PFSK-1 (cell line): ENCODE measurements around the gene LRIT2.

ENCODE experiments used
- FOXP2 ChIP-seq: optimal IDR thresholded peaks from 2 replicates; pipeline ENCODE3; 2011; ENCODE audit warnings: borderline replicate concordance, control low read depth, inconsistent platforms; ENCODE audit not compliant: insufficient read depth; ENCODE audit errors: extremely low read length, extremely low read depth
- POLR2AphosphoS5 ChIP-seq: IDR thresholded peaks from 2 replicates; pipeline ENCODE4 v1.6.1; 2012; ENCODE audit warnings: low read depth, mild to moderate bottlenecking, control low read depth, low read length, moderate library complexity
- SIN3A ChIP-seq: IDR thresholded peaks from 2 replicates; pipeline ENCODE4 v1.6.1; 2012; ENCODE audit warnings: mild to moderate bottlenecking, low read length, moderate library complexity, borderline replicate concordance; ENCODE audit not compliant: insufficient read depth
- TAF1 ChIP-seq: IDR thresholded peaks from 2 replicates; pipeline ENCODE4 v1.6.1; 2012; ENCODE audit warnings: low read length, control low read depth, borderline replicate concordance; ENCODE audit not compliant: insufficient read depth
- TF ChIP-seq, protein P1 (sequence below), 2 experiments: IDR thresholded peaks; 2 replicates each; pipeline versions ENCODE4 v1.6.1 to v1.8.0; 2011 to 2012; ENCODE audit warnings: low read depth in 2 of 2, low read length in 2 of 2, control low read depth in 1 of 2, inconsistent platforms in 1 of 2, mild to moderate bottlenecking in 1 of 2, moderate library complexity in 1 of 2; ENCODE audit not compliant: insufficient read depth in 1 of 2

DNA sequence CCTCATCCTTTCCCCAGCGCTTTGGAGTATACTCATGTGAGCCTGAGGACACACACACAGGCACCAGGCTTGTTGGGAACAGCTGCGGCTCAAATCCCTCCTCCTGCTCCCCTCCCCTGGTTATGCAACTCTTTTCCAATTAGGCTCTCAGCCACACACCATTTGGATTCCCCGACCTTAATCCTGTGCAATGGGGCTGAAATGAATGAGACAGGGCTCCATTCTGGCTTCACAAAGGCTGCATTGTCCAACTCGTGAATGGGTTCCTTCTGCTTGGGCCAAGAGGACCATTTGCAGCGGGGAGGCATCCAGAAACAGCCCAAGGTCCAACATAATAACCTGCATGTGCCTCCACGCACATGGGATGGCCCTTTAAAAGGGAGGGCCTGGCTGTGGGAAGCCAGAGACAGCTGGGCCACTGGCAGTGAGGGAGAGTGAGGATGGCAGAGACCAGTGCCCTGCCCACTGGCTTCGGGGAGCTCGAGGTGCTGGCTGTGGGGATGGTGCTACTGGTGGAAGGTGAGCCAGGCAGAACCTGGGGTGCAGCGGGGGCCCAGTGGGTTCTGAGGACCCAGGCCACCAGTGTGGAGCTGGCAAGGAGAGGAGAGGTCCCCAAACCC, 19.4 kb upstream of the LRIT2 start, which contains the start of gene RGR:
- TF ChIP-seq POLR2AphosphoS5 = no peak
- TF ChIP-seq FOXP2 = no peak
- TF ChIP-seq SIN3A = no peak
- no peak for TF ChIP-seq TAF1
- TF ChIP-seq, protein P1, sequence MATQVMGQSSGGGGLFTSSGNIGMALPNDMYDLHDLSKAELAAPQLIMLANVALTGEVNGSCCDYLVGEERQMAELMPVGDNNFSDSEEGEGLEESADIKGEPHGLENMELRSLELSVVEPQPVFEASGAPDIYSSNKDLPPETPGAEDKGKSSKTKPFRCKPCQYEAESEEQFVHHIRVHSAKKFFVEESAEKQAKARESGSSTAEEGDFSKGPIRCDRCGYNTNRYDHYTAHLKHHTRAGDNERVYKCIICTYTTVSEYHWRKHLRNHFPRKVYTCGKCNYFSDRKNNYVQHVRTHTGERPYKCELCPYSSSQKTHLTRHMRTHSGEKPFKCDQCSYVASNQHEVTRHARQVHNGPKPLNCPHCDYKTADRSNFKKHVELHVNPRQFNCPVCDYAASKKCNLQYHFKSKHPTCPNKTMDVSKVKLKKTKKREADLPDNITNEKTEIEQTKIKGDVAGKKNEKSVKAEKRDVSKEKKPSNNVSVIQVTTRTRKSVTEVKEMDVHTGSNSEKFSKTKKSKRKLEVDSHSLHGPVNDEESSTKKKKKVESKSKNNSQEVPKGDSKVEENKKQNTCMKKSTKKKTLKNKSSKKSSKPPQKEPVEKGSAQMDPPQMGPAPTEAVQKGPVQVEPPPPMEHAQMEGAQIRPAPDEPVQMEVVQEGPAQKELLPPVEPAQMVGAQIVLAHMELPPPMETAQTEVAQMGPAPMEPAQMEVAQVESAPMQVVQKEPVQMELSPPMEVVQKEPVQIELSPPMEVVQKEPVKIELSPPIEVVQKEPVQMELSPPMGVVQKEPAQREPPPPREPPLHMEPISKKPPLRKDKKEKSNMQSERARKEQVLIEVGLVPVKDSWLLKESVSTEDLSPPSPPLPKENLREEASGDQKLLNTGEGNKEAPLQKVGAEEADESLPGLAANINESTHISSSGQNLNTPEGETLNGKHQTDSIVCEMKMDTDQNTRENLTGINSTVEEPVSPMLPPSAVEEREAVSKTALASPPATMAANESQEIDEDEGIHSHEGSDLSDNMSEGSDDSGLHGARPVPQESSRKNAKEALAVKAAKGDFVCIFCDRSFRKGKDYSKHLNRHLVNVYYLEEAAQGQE (IDR thresholded peaks at IDR 0.05; ENCODE audit: insufficient read depth in 1 of 2, low read depth in 2 of 2, low read length in 2 of 2) = no peak
